SK-MEL-5 (cell line): Measurements from ENCODE around the gene JAKMIP2. TPM values are rescaled to one million over a fixed set of nuclear protein-coding genes. Genes with fewer than 3 reads are reported as not detected.
"Not testable (repeated sequence)": the region's sequence is repeated elsewhere in the genome, so short reads cannot be mapped to it uniquely, and the experiment has no call there.

Source experiments
- DNase-seq: peaks from one replicate; pipeline ENCODE4 v3.0.0-alpha.2; 2016; ENCODE audit warnings: low read depth, low spot score
- in situ Hi-C: cut with HindIII; loops from 2 replicates; pipeline ENCODE4 v1.10.0; 2016; ENCODE audit warnings: low sequenced_read_pairs, high pct_unique_total_duplicates, low pct_unique_long_range_greater_than_20kb
- total RNA-seq: library from RNA; depleted of rRNA; stranded (reverse); fragments of >200 nt; shearing (Covaris generic); gene quantifications from 2 replicates; pipeline ENCODE4 v1.2.3, GENCODE V29; 2014

Gene JAKMIP2
- total RNA-seq, 1 experiment from 2014 or later: 0.03 TPM

- DNase-seq: no peak
- in situ Hi-C loops: no loop called here
Observed at GRCh38 chr5:147564124-147564486, 218.4 kb downstream of the JAKMIP2 start.

- in situ Hi-C loops: no loop called here
- no peak for DNase-seq
Observed at GRCh38 chr5:147563466-147564123, 218.9 kb downstream of the JAKMIP2 start.

- DNase-seq: no peak
- in situ Hi-C loops: no loop called here
Observed at GRCh38 chr5:147561435-147561834, 221.1 kb downstream of the JAKMIP2 start.

- in situ Hi-C loops: no loop called here
- DNase-seq: peak; percentile 14
Observed at GRCh38 chr5:147560718-147561331, 221.7 kb downstream of the JAKMIP2 start.

- in situ Hi-C loops: no loop called here
- DNase-seq: peak; percentile 37
Observed at GRCh38 chr5:147559749-147560148, 222.8 kb downstream of the JAKMIP2 start.

- DNase-seq: peak; percentile 80
- in situ Hi-C loops: no loop called here
Observed at GRCh38 chr5:147558826-147559225, 223.7 kb downstream of the JAKMIP2 start.

GRCh38 chr5:147557876-147558745 lies 224.4 kb downstream of the JAKMIP2 start:
- DNase-seq: no peak
- in situ Hi-C loops: no loop called here

GRCh38 chr5:147555176-147555575 lies 227.4 kb downstream of the JAKMIP2 start:
- no peak for DNase-seq
- in situ Hi-C loops: no loop called here

- in situ Hi-C loops: no loop called here
- peak; percentile 45 for DNase-seq
Observed at GRCh38 chr5:147554261-147554817, 228.2 kb downstream of the JAKMIP2 start.

- DNase-seq, in situ Hi-C loops: not testable (repeated sequence)
Observed at GRCh38 chr5:147553817-147554216, 228.7 kb downstream of the JAKMIP2 start.

- in situ Hi-C loops: no loop called here
- no peak for DNase-seq
Observed at GRCh38 chr5:147552897-147553296, 229.6 kb downstream of the JAKMIP2 start.

GRCh38 chr5:147551677-147552076 lies 230.9 kb downstream of the JAKMIP2 start:
- DNase-seq: no peak

GRCh38 chr5:147547730-147548129 lies 234.8 kb downstream of the JAKMIP2 start:
- no peak for DNase-seq
- in situ Hi-C loops: no loop called here

More at GRCh38 chr5:147551677-147552076, 230.9 kb downstream of the JAKMIP2 start:
- in situ Hi-C loops: no loop called here

- DNase-seq: no peak
- in situ Hi-C loops: no loop called here
Observed at GRCh38 chr5:147544556-147544955, 238.0 kb downstream of the JAKMIP2 start.

- in situ Hi-C loops: no loop called here
- DNase-seq: no peak
Observed at GRCh38 chr5:147539053-147539452, 243.5 kb downstream of the JAKMIP2 start.

GRCh38 chr5:147538236-147538635 lies 244.3 kb downstream of the JAKMIP2 start:
- no peak for DNase-seq
- in situ Hi-C loops: no loop called here
